Gastrocnemius medialis (tissue), 4 donors: Measurements from ENCODE around the gene DDA1. TPM values are rescaled to one million over a fixed set of nuclear protein-coding genes. Genes with fewer than 3 reads are reported as not detected.
"Not testable (repeated sequence)": the region's sequence is repeated elsewhere in the genome, so short reads cannot be mapped to it uniquely, and the experiment has no call there.

Experiments
- ATAC-seq, 2 donors: fragments of 150-250 bp; one replicate each; pipeline ENCODE4 v1.9.1; 2016
- DNase-seq, 2 donors: peaks; one replicate each; pipeline ENCODE4 v3.0.0-alpha.2; 2019
- H3K27ac ChIP-seq, 4 donors: fragments of 200-600 bp; sonication (generic); 1 replicate in 1 of 4; 2 replicates in 3 of 4; pipeline ENCODE4 v1.5.1; 2016 to 2018; ENCODE audit warnings: mild to moderate bottlenecking in 2 of 4, moderate library complexity in 1 of 4
- H3K27me3 ChIP-seq, 3 donors: fragments of 200-600 bp; sonication (generic) in 2 of 3; 1 replicate in 1 of 3; 2 replicates in 2 of 3; pipeline versions ENCODE4 v1.5.1 to v1.6.0; 2016 to 2019; ENCODE audit warnings: mild to moderate bottlenecking in 1 of 3, moderate library complexity in 1 of 3
- H3K36me3 ChIP-seq, 2 donors: fragments of 200-600 bp; sonication (generic) in 1 of 2; one replicate each; pipeline ENCODE4 v1.5.1; 2017 to 2018
- H3K4me1 ChIP-seq, 2 donors: fragments of 200-600 bp; sonication (generic) in 1 of 2; one replicate each; pipeline ENCODE4 v1.5.1; 2016 to 2017; ENCODE audit warnings: mild to moderate bottlenecking in 2 of 2
- H3K4me3 ChIP-seq, 4 donors: fragments of 200-600 bp; sonication (generic) in 3 of 4; 1 replicate in 1 of 4; 2 replicates in 3 of 4; pipeline ENCODE4 v1.5.1; 2016 to 2019; ENCODE audit warnings: mild to moderate bottlenecking in 2 of 4
- H3K9me3 ChIP-seq, 3 donors: fragments of 200-600 bp; sonication (generic) in 2 of 3; 1 replicate in 1 of 3; 2 replicates in 2 of 3; pipeline ENCODE4 v1.5.1; 2016 to 2019
- POLR2A ChIP-seq, 2 donors: fragments of 450-650 bp; IDR thresholded peaks; one replicate each; pipeline ENCODE4 v1.6.1; 2017; ENCODE audit warnings: antibody characterized with exemption in 2 of 2, mild to moderate bottlenecking in 2 of 2, moderate library complexity in 2 of 2
- in situ Hi-C, 4 donors: fragments of 200-750 bp; cut with MboI; loops; one replicate each; pipeline versions ENCODE4 v1.15.0 to v1.8.0; 2017; ENCODE audit warnings: low sequenced_read_pairs in 4 of 4
- intact Hi-C: fragments of 100-400 bp; cut with DNase I; formaldehyde crosslinking; loops from one replicate; pipeline ENCODE4 v1.15.1; 2023; ENCODE audit warnings: low total_unique reads
- total RNA-seq, 4 donors: library from RNA; depleted of rRNA; stranded (reverse); fragments of >200 nt; gene quantifications; one replicate each; pipeline versions ENCODE4 v1.1.0 to v1.2.3, GENCODE V29; 2016
- TF ChIP-seq, protein P1 (sequence below), 5 experiments: fragments of 450-650 bp in 3 of 5; fragments of 200-600 bp in 2 of 5; sonication (generic) in 2 of 5; IDR thresholded peaks in 4 of 5; conservative IDR thresholded peaks in 1 of 5; 1 replicate in 4 of 5; 2 replicates in 1 of 5; pipeline ENCODE4 v1.5.1; 2016 to 2019; ENCODE audit warnings: antibody characterized with exemption in 5 of 5, mild to moderate bottlenecking in 3 of 5, moderate library complexity in 3 of 5

DDA1 gene
- total RNA-seq, 4 donors from 2014 or later, result 18.7 to 40.0 (median 27.0) TPM

DNA sequence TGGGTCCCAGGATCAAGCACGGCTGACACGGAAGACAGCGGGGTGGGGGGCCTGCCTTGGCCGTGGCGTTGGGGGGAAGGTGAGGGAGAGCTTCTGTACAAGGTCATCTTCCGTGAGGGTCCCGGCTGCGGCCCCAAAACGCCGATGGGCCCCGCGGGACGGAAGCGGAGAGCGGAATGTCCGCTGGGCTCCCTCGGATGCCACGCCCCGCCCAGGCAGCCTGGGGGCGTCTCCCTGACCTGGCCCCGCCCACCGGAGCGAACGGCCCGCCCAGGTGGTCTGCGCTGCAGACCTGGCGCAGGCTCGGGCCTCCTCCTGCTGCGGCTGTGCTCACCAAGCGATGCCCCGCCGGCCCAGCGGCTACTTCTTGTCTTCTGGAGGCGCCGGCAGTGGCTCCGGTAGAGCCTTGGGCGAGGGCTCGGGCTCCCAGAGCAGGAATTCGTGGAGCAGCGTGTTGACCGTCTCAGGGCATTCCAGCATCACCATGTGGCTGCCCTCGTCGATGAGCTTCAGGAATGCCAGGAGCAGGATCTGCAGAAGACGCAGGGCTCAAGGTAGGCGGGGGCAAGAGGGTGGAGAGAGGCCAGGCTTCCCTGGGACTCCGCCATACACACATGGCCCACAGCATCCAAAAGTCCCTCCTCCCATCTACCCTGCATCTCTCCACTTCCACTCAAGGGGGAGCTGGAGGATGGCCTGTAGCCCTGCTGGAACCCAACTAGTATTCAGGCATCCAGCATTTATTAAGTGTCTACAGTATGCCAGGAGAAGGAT is 16.9 kb upstream of the DDA1 start:
- no peaks in the 10 kb centered on the region for H3K27me3 ChIP-seq
- in situ Hi-C loops, result loop anchor here in 1 of 4 donors (25.0 kb wide), 1 partner anchor 530 kb away; no protein-coding TSS in a partner anchor
- TF ChIP-seq, protein P1, sequence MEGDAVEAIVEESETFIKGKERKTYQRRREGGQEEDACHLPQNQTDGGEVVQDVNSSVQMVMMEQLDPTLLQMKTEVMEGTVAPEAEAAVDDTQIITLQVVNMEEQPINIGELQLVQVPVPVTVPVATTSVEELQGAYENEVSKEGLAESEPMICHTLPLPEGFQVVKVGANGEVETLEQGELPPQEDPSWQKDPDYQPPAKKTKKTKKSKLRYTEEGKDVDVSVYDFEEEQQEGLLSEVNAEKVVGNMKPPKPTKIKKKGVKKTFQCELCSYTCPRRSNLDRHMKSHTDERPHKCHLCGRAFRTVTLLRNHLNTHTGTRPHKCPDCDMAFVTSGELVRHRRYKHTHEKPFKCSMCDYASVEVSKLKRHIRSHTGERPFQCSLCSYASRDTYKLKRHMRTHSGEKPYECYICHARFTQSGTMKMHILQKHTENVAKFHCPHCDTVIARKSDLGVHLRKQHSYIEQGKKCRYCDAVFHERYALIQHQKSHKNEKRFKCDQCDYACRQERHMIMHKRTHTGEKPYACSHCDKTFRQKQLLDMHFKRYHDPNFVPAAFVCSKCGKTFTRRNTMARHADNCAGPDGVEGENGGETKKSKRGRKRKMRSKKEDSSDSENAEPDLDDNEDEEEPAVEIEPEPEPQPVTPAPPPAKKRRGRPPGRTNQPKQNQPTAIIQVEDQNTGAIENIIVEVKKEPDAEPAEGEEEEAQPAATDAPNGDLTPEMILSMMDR (IDR thresholded peaks at IDR 0.05 in 4 of 5, conservative IDR thresholded peaks at IDR 0.05 in 1 of 5), result peak in 3 of 5 experiments; percentile 39 to 61 (median 44)
- TF ChIP-seq POLR2A (IDR thresholded peaks at IDR 0.05), result no peak

DNA sequence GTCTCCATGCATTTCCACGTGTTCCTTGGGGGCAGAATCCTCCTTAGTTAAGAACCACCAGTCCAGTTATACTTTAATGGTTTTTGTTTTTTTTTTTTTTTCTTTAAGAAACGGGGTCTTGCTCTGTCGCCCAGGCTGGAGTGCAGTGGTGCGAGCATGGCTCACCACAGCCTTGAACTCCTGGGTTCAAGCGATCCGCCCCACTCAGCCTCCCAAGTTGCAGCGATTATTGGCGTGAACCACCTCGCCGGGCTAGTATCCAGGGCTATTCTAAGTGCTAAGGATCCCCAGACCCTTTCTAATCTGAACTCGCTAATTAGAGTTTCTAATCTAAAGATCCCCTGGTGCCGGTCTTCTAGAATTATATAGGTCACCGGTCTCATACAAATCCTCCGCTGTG is 15.8 kb upstream of the DDA1 start:
- Histone ChIP-seq H3K9me3 (no peaks in the 10 kb centered on the region), H3K4me1 (peaks cover 0 to 11% of the 10 kb centered on the region in 2 donors), H3K4me3 (no peak overlapping the region), H3K36me3 (no peaks in the 10 kb centered on the region), H3K27ac (no peak overlapping the region), H3K27me3 (no peaks in the 10 kb centered on the region)
- no peak for ATAC-seq
- TF ChIP-seq, protein P1 (IDR thresholded peaks at IDR 0.05 in 4 of 5, conservative IDR thresholded peaks at IDR 0.05 in 1 of 5), result no peak
- no peak for TF ChIP-seq POLR2A (IDR thresholded peaks at IDR 0.05)
- intact Hi-C loops, result no loop called here
- DNase-seq, result no peak
- in situ Hi-C loops, result loop anchor here in 1 of 4 donors (25.0 kb wide), 1 partner anchor 531 kb away; no protein-coding TSS in a partner anchor

More for the DNA sequence above, 16.9 kb upstream of the DDA1 start:
- Histone ChIP-seq H3K9me3 (no peaks in the 10 kb centered on the region), H3K27ac (peak overlapping the region in 3 of 4 donors; percentile 32 to 50 (median 32)), H3K4me3 (peak overlapping the region; percentile 33 to 52 (median 51)), H3K4me1 (peaks cover 0 to 11% of the 10 kb centered on the region in 2 donors), H3K36me3 (no peaks in the 10 kb centered on the region)
- intact Hi-C loops, result no loop called here
- peak in 1 of 2 donors; percentile 20 for DNase-seq
- ATAC-seq, result peak; percentile 64 to 74

DNA sequence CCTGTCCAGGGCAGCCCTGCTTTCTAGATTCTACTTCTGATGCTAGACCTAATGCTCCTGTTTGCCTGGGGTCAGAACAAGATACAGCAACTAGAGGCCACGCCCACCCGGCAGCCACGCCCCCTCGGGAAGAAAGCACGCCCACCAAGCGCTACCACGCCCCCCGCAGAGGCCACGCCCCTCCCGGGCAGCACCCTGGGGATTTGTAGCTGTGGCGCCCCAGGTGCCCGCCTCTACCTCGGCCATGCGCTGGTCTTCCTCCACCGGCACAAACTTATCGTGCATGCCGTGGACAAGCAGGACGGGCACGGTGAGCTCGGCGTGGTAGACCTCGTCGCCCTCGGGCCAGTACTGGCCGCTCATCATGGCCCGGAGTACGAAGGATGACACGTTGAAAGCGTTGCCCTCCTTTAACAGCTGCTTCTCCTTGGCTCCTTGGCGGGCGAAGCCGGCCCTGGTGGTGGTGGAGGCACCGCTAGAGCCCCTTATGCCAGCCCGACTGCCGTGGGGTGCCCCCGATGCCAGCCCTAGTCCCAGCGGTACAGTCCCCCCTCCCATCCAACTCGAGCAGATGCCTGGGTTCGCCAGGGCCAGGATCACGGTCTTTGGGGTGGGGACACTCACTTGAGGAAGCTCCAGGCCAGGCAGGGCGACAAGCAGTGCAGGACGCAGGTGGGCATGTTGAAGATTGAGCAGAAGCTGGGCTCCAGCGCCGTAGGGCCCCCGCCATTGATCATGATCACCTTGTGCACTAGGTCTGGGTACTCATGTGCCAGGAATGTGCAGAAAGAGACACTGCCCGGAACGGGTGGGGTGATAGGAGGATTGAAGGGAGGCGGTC is 15.1 kb upstream of the DDA1 start:
- intact Hi-C loops, result no loop called here
- Histone ChIP-seq H3K36me3 (no peaks in the 10 kb centered on the region), H3K27me3 (no peaks in the 10 kb centered on the region), H3K9me3 (no peaks in the 10 kb centered on the region), H3K4me1 (peaks cover 0 to 11% of the 10 kb centered on the region in 2 donors), H3K4me3 (no peak overlapping the region), H3K27ac (no peak overlapping the region)
- no peak for ATAC-seq
- no peak for DNase-seq
- in situ Hi-C loops, result loop anchor here in 1 of 4 donors (25.0 kb wide), 1 partner anchor 532 kb away; no protein-coding TSS in a partner anchor
- TF ChIP-seq, protein P1 (IDR thresholded peaks at IDR 0.05 in 4 of 5, conservative IDR thresholded peaks at IDR 0.05 in 1 of 5), result no peak
- TF ChIP-seq POLR2A (IDR thresholded peaks at IDR 0.05), result no peak

DNA sequence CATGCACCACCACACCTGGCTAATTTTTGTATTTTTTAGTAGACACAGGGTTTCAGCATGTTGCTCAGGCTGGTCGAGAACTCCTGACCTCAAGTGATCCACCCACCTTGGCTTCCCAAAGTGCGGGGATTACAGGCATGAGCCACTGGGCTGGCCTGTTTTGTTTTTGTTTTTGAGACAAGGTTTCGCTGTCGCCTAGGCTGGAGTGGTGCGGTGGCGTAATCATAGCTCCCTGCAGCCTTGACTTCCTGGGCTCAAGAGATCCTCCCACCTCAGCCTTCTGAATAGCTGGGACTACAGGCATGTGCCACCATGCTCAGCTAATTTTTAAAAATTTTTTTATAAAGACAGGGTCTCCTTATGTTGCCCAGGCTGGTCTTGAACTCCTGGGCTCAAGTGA is 13.8 kb upstream of the DDA1 start:
- ATAC-seq, H3K27me3 ChIP-seq, H3K27ac ChIP-seq, H3K9me3 ChIP-seq, H3K36me3 ChIP-seq, DNase-seq, intact Hi-C loops, H3K4me1 ChIP-seq, H3K4me3 ChIP-seq: not testable (repeated sequence)
- in situ Hi-C loops, result loop anchor here in 1 of 4 donors (25.0 kb wide), 1 partner anchor 533 kb away; no protein-coding TSS in a partner anchor
